ENCODE data around the gene RAB34. TPM values are rescaled to one million over a fixed set of nuclear protein-coding genes. Genes with fewer than 3 reads are reported as not detected.
A peak's percentile ranks its signal among the peaks of the same experiment; 100 is the strongest.

The RAB34 gene
- total and polyA plus RNA-seq, 9 of the 15 experiments (the other 6 are each of a cell fraction or from before 2014, with no cell fraction given): 0.07 to 3.8 (median 0.46) TPM; not detected in 1

GRCh38 chr17:28675980-28676379 lies 41.7 kb downstream of the RAB34 start (continued):
- peak; percentile 57 to 69 (median 60) for TF ChIP-seq CTCF (IDR thresholded peaks at IDR 0.05 in 2 of 3, conservative IDR thresholded peaks at IDR 0.05 in 1 of 3; ENCODE audit: insufficient read depth in 2 of 3, low read depth in 1 of 3, low read length in 3 of 3)

GRCh38 chr17:28675490-28675889 lies 42.2 kb downstream of the RAB34 start:
- H3K9ac ChIP-seq (ENCODE audit: insufficient read depth in 1 of 2, low read depth in 2 of 2, low read length in 2 of 2): no peak overlapping the region
- no peaks in the 10 kb centered on the region for H3K4me1 ChIP-seq (replicated peaks in 1 of 2; ENCODE audit: control insufficient read depth in 2 of 2, insufficient read depth in 2 of 2, low read length in 2 of 2)
- ChIA-PET CTCF (ENCODE audit: low intra/inter-chr PET ratio) (interaction anchor here (2.5 kb wide), 1 partner anchor 28 kb away, joined by 15 read pairs; no protein-coding TSS in a partner anchor), POLR2A (interaction anchor here (1.1 to 2.1 kb wide), 7 partner anchors 12 to 74 kb away, joined by 3 to 19 read pairs (median 4); partner anchors contain the start of genes BLTP2, RPL23A, SDF2 and SUPT6H)
- peaks cover 96% of the 10 kb centered on the region for H3K36me3 ChIP-seq (ENCODE audit: control insufficient read depth, insufficient read depth, low read length)
- no peaks in the 10 kb centered on the region for H3K9me3 ChIP-seq (replicated peaks; ENCODE audit: control insufficient read depth, insufficient read depth, low read depth, low read length)
- 97% methylated on average over 3 of the region's 3 CpGs for WGBS (ENCODE audit: insufficient coverage, low coverage, missing lambda C conversion rate)
- no peak overlapping the region for H2AFZ ChIP-seq (ENCODE audit: low read depth, low read length)
- no peak for ATAC-seq
- no peak for DNase-seq (ENCODE audit: extremely low read depth in 1 of 4, low spot score in 3 of 4)
- H3K4me2 ChIP-seq (ENCODE audit: insufficient read depth, low read length): no peak overlapping the region
- in situ Hi-C loops (cut with MboI): no loop called here
- no TSS peak for BruUV-seq (replicated peaks)
- H3K79me2 ChIP-seq (ENCODE audit: control insufficient read depth, insufficient read depth, low read length): no peaks in the 10 kb centered on the region
- no peak overlapping the region for H3K4me3 ChIP-seq
- H3K27ac ChIP-seq (ENCODE audit: extremely low read depth, low read depth, low read length): no peak overlapping the region
- TF ChIP-seq HNRNPH1 (optimal IDR thresholded peaks at IDR 0.05; ENCODE audit: low read depth, low read length): no peak
- no peak for TF ChIP-seq TEAD1 (CRISPR knock-in tag; IDR thresholded peaks at IDR 0.05)
- no peak for TF ChIP-seq ZNF431 (CRISPR knock-in tag; IDR thresholded peaks at IDR 0.05)
- TF ChIP-seq SP1 (CRISPR knock-in tag; IDR thresholded peaks at IDR 0.05): no peak
- no peak for TF ChIP-seq FUS (optimal IDR thresholded peaks at IDR 0.05; ENCODE audit: low read depth, low read length)
- TF ChIP-seq YBX1 (IDR thresholded peaks at IDR 0.05): no peak
- TF ChIP-seq PTRF (tag; IDR thresholded peaks at IDR 0.05): no peak
- TF ChIP-seq THRA (IDR thresholded peaks at IDR 0.05): no peak
- no peak for TF ChIP-seq TCF3 (CRISPR knock-in tag; IDR thresholded peaks at IDR 0.05)
- TF ChIP-seq, protein P1, sequence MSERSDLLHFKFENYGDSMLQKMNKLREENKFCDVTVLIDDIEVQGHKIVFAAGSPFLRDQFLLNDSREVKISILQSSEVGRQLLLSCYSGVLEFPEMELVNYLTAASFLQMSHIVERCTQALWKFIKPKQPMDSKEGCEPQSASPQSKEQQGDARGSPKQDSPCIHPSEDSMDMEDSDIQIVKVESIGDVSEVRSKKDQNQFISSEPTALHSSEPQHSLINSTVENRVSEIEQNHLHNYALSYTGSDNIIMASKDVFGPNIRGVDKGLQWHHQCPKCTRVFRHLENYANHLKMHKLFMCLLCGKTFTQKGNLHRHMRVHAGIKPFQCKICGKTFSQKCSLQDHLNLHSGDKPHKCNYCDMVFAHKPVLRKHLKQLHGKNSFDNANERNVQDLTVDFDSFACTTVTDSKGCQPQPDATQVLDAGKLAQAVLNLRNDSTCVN (CRISPR knock-in tag; IDR thresholded peaks at IDR 0.05): no peak
- TF ChIP-seq PTBP1 (IDR thresholded peaks at IDR 0.05; ENCODE audit: low read depth, low read length): no peak
- TF ChIP-seq SRSF7 (optimal IDR thresholded peaks at IDR 0.05; ENCODE audit: low read depth, low read length): no peak
- no peak for FAIRE-seq
- H3K9me1 ChIP-seq (ENCODE audit: control insufficient read depth, insufficient read depth, low read length): no peaks in the 10 kb centered on the region
- no peaks in the 10 kb centered on the region for H3K27me3 ChIP-seq (ENCODE audit: control insufficient read depth in 2 of 2, insufficient read depth in 2 of 2, low read length in 2 of 2)
- intact Hi-C loops (cut with micrococcal nuclease): loop anchor here (5.0 kb wide), 1 partner anchor 33 kb away; no protein-coding TSS in a partner anchor
- H4K20me1 ChIP-seq (replicated peaks; ENCODE audit: control insufficient read depth, insufficient read depth, low read length): no peaks in the 10 kb centered on the region
